ENCODE measurements around the gene MYLK.

Gene MYLK

GRCh38 chr3:123755085-123755484, 129.0 kb downstream of the MYLK start:
- DNase-seq (ENCODE audit: extremely low read depth, insufficient read length) = no peak
- TF ChIP-seq CTCF (IDR thresholded peaks at IDR 0.05; ENCODE audit: insufficient read depth, low read length, poor library complexity, severe bottlenecking) = no peak
- Histone ChIP-seq H3K36me3 (ENCODE audit: control insufficient read depth, insufficient read depth, low read length) (no peaks in the 10 kb centered on the region), H3K27me3 (replicated peaks; ENCODE audit: control insufficient read depth, insufficient read depth, low read length) (no peaks in the 10 kb centered on the region; the same call in 1 of the 2 replicates), H3K4me3 (replicated peaks; ENCODE audit: low read depth, low read length) (no peak overlapping the region)

GRCh38 chr3:123753286-123753685, 130.8 kb downstream of the MYLK start:
- Histone ChIP-seq H3K27me3 (replicated peaks; ENCODE audit: control insufficient read depth, insufficient read depth, low read length) (no peaks in the 10 kb centered on the region; the same call in 1 of the 2 replicates), H3K4me3 (replicated peaks; ENCODE audit: low read depth, low read length) (no peak overlapping the region), H3K36me3 (ENCODE audit: control insufficient read depth, insufficient read depth, low read length) (no peaks in the 10 kb centered on the region)
- TF ChIP-seq CTCF (IDR thresholded peaks at IDR 0.05; ENCODE audit: insufficient read depth, low read length, poor library complexity, severe bottlenecking) = no peak
- no peak for DNase-seq (ENCODE audit: extremely low read depth, insufficient read length)

- no peaks in the 10 kb centered on the region for H3K36me3 ChIP-seq (ENCODE audit: control insufficient read depth, insufficient read depth, low read length)
- no peaks in the 10 kb centered on the region; the same call in none of the 2 replicates for H3K27me3 ChIP-seq (replicated peaks; ENCODE audit: control insufficient read depth, insufficient read depth, low read length)
- TF ChIP-seq CTCF (IDR thresholded peaks at IDR 0.05; ENCODE audit: insufficient read depth, low read length, poor library complexity, severe bottlenecking) = no peak
- H3K4me3 ChIP-seq (replicated peaks; ENCODE audit: low read depth, low read length) = no peak overlapping the region
- no peak for DNase-seq (ENCODE audit: extremely low read depth, insufficient read length)
Measured at GRCh38 chr3:123752228-123752627, 131.9 kb downstream of the MYLK start.

- no peak for TF ChIP-seq CTCF (IDR thresholded peaks at IDR 0.05; ENCODE audit: insufficient read depth, low read length, poor library complexity, severe bottlenecking)
- DNase-seq (ENCODE audit: extremely low read depth, insufficient read length) = no peak
- Histone ChIP-seq H3K27me3 (replicated peaks; ENCODE audit: control insufficient read depth, insufficient read depth, low read length) (no peaks in the 10 kb centered on the region; the same call in none of the 2 replicates), H3K36me3 (ENCODE audit: control insufficient read depth, insufficient read depth, low read length) (no peaks in the 10 kb centered on the region), H3K4me3 (replicated peaks; ENCODE audit: low read depth, low read length) (no peak overlapping the region)
Measured at GRCh38 chr3:123751433-123751832, 132.7 kb downstream of the MYLK start.

- DNase-seq (ENCODE audit: extremely low read depth, insufficient read length) = no peak
- no peak for TF ChIP-seq CTCF (IDR thresholded peaks at IDR 0.05; ENCODE audit: insufficient read depth, low read length, poor library complexity, severe bottlenecking)
- H3K27me3 ChIP-seq (replicated peaks; ENCODE audit: control insufficient read depth, insufficient read depth, low read length) = no peaks in the 10 kb centered on the region; the same call in none of the 2 replicates
- no peaks in the 10 kb centered on the region for H3K36me3 ChIP-seq (ENCODE audit: control insufficient read depth, insufficient read depth, low read length)
- no peak overlapping the region for H3K4me3 ChIP-seq (replicated peaks; ENCODE audit: low read depth, low read length)
Measured at GRCh38 chr3:123750659-123751420, 133.3 kb downstream of the MYLK start.

All from GM06990 (cell line).